Tibial artery (tissue), 4 donors: Measurements from ENCODE around the gene GINS1.

Experiments
- DNase-seq, 2 donors: peaks; one replicate each; pipeline ENCODE4 v3.0.0-alpha.2; 2019
- H3K27ac ChIP-seq, 2 donors: fragments of 200-600 bp; sonication (generic) in 1 of 2; 1 replicate in 1 of 2; 2 replicates in 1 of 2; pipeline ENCODE4 v1.5.1; 2018 to 2019; ENCODE audit warnings: mild to moderate bottlenecking in 1 of 2
- H3K27me3 ChIP-seq, 2 donors: fragments of 200-600 bp; sonication (generic) in 1 of 2; one replicate each; pipeline versions ENCODE4 v1.5.1 to v1.6.0; 2016 to 2019
- H3K36me3 ChIP-seq, 3 donors: fragments of 200-600 bp; sonication (generic) in 2 of 3; one replicate each; pipeline ENCODE4 v1.5.1; 2016 to 2019; ENCODE audit warnings: mild to moderate bottlenecking in 2 of 3
- H3K4me1 ChIP-seq, 4 donors: fragments of 200-600 bp; sonication (generic) in 2 of 4; 1 replicate in 3 of 4; 2 replicates in 1 of 4; pipeline ENCODE4 v1.5.1; 2016 to 2019
- H3K4me3 ChIP-seq, 2 donors: fragments of 200-600 bp; sonication (generic) in 1 of 2; 1 replicate in 1 of 2; 2 replicates in 1 of 2; pipeline ENCODE4 v1.5.1; 2018 to 2019; ENCODE audit warnings: mild to moderate bottlenecking in 2 of 2
- H3K9me3 ChIP-seq, 3 donors: fragments of 200-600 bp; sonication (generic) in 1 of 3; one replicate each; pipeline ENCODE4 v1.5.1; 2016 to 2019
- CTCF ChIP-seq, 2 experiments: fragments of 200-600 bp in 1 of 2; fragments of 450-650 bp in 1 of 2; IDR thresholded peaks; one replicate each; pipeline ENCODE4 v1.5.1; 2017 to 2019; ENCODE audit warnings: antibody characterized with exemption in 2 of 2, mild to moderate bottlenecking in 1 of 2, moderate library complexity in 1 of 2
- intact Hi-C: fragments of 100-400 bp; cut with DNase I; formaldehyde crosslinking; loops from one replicate; pipeline ENCODE4 v1.15.0; 2023; ENCODE audit warnings: low total_unique reads

GINS1 gene

GRCh38 chr20:25481235-25481917, 73.9 kb downstream of the GINS1 start:
- intact Hi-C loops: no loop called here
- Histone ChIP-seq H3K9me3 (no peaks in the 10 kb centered on the region), H3K4me1 (no peaks in the 10 kb centered on the region), H3K4me3 (no peak overlapping the region), H3K27me3 (no peaks in the 10 kb centered on the region), H3K27ac (no peak overlapping the region), H3K36me3 (peaks cover 3 to 53% (median 9%) of the 10 kb centered on the region in 3 donors)
- DNase-seq: no peak
- TF ChIP-seq CTCF (IDR thresholded peaks at IDR 0.05): no peak

- H3K4me3 ChIP-seq: no peak overlapping the region
- intact Hi-C loops: no loop called here
- no peaks in the 10 kb centered on the region for H3K27me3 ChIP-seq
- H3K36me3 ChIP-seq: peaks cover 3 to 48% (median 9%) of the 10 kb centered on the region in 3 donors
- DNase-seq: no peak
- no peak for TF ChIP-seq CTCF (IDR thresholded peaks at IDR 0.05)
- no peak overlapping the region for H3K27ac ChIP-seq
- H3K9me3 ChIP-seq: no peaks in the 10 kb centered on the region
- no peaks in the 10 kb centered on the region for H3K4me1 ChIP-seq
Observed at GRCh38 chr20:25481918-25482253, 74.4 kb downstream of the GINS1 start.

GRCh38 chr20:25483431-25484132, 76.1 kb downstream of the GINS1 start:
- H3K27ac ChIP-seq: no peak overlapping the region
- H3K9me3 ChIP-seq: no peaks in the 10 kb centered on the region
- H3K36me3 ChIP-seq: peaks cover under 1 to 45% (median 12%) of the 10 kb centered on the region in 3 donors
- H3K4me1 ChIP-seq: no peaks in the 10 kb centered on the region
- no peak for TF ChIP-seq CTCF (IDR thresholded peaks at IDR 0.05)
- intact Hi-C loops: no loop called here
- no peak for DNase-seq
- H3K27me3 ChIP-seq: no peaks in the 10 kb centered on the region
- H3K4me3 ChIP-seq: no peak overlapping the region

- Histone ChIP-seq H3K4me1 (no peaks in the 10 kb centered on the region), H3K27me3 (no peaks in the 10 kb centered on the region), H3K36me3 (peaks cover 7 to 45% (median 12%) of the 10 kb centered on the region in 3 donors), H3K9me3 (no peaks in the 10 kb centered on the region), H3K27ac (no peak overlapping the region), H3K4me3 (no peak overlapping the region)
- DNase-seq: no peak
- intact Hi-C loops: no loop called here
- TF ChIP-seq CTCF (IDR thresholded peaks at IDR 0.05): no peak
Observed at GRCh38 chr20:25484224-25484846, 76.9 kb downstream of the GINS1 start.

- H3K27me3 ChIP-seq: no peaks in the 10 kb centered on the region
- no peak for TF ChIP-seq CTCF (IDR thresholded peaks at IDR 0.05)
- H3K36me3 ChIP-seq: peaks cover 8 to 45% (median 19%) of the 10 kb centered on the region in 3 donors
- H3K4me1 ChIP-seq: no peaks in the 10 kb centered on the region
- DNase-seq: no peak
- H3K9me3 ChIP-seq: no peaks in the 10 kb centered on the region
- H3K4me3 ChIP-seq: no peak overlapping the region
- no peak overlapping the region for H3K27ac ChIP-seq
- intact Hi-C loops: no loop called here
Observed at GRCh38 chr20:25484911-25485511, 77.5 kb downstream of the GINS1 start.
